Kidney epithelial cell (primary cell): Measurements from ENCODE around the gene GRM5. TPM values are rescaled to one million over a fixed set of nuclear protein-coding genes. Genes with fewer than 3 reads are reported as not detected.
A peak's percentile ranks its signal among the peaks of the same experiment; 100 is the strongest.

Source experiments
- DNase-seq: peaks from one replicate; pipeline ENCODE4 v3.0.0-alpha.2; 2010; ENCODE audit warnings: low read depth
- H3K27me3 ChIP-seq: 2 replicates; pipeline ENCODE4 v1.6.0; 2011; ENCODE audit warnings: low read length; ENCODE audit not compliant: control insufficient read depth, insufficient read depth
- H3K36me3 ChIP-seq: 2 replicates; pipeline ENCODE4 v1.5.1; 2011; ENCODE audit warnings: low read length; ENCODE audit not compliant: control insufficient read depth, insufficient read depth
- H3K4me3 ChIP-seq: 2 replicates; pipeline ENCODE4 v1.5.1; 2011; ENCODE audit warnings: low read depth, mild to moderate bottlenecking, control low read depth, low read length
- CTCF ChIP-seq: IDR thresholded peaks from 2 replicates; pipeline ENCODE4 v1.5.1; 2011; ENCODE audit warnings: mild to moderate bottlenecking, moderate library complexity, low read length, control low read depth, inconsistent platforms; ENCODE audit not compliant: insufficient read depth, poor library complexity, severe bottlenecking
- total RNA-seq: library from RNA; depleted of rRNA; stranded (reverse); fragments of >200 nt; gene quantifications from 2 replicates; pipeline ENCODE4 v1.2.3, GENCODE V29; 2015

GRM5 gene
- total RNA-seq, 1 donor from 2014 or later, result 0.17 TPM

GRCh38 chr11:88555018-88555828 lies 510.6 kb downstream of the GRM5 start:
- Histone ChIP-seq H3K27me3 (no peaks in the 10 kb centered on the region), H3K4me3 (no peak overlapping the region), H3K36me3 (no peaks in the 10 kb centered on the region)
- DNase-seq, result peak; percentile 98
- no peak for TF ChIP-seq CTCF

GRCh38 chr11:88553204-88553603 lies 512.6 kb downstream of the GRM5 start:
- Histone ChIP-seq H3K36me3 (no peaks in the 10 kb centered on the region), H3K27me3 (no peaks in the 10 kb centered on the region), H3K4me3 (no peak overlapping the region)
- no peak for TF ChIP-seq CTCF
- no peak for DNase-seq

- peak; percentile 63 for TF ChIP-seq CTCF
- no peak for DNase-seq
These were observed 513.3 kb downstream of the GRM5 start for GRCh38 chr11:88552379-88553062.

GRCh38 chr11:88544656-88545280 lies 521.0 kb downstream of the GRM5 start:
- no peak for DNase-seq
- TF ChIP-seq CTCF, result no peak
- no peaks in the 10 kb centered on the region for H3K27me3 ChIP-seq
- H3K4me3 ChIP-seq, result no peak overlapping the region
- no peaks in the 10 kb centered on the region for H3K36me3 ChIP-seq

More at GRCh38 chr11:88552379-88553062, 513.3 kb downstream of the GRM5 start:
- no peaks in the 10 kb centered on the region for H3K27me3 ChIP-seq
- no peaks in the 10 kb centered on the region for H3K36me3 ChIP-seq
- no peak overlapping the region for H3K4me3 ChIP-seq

GRCh38 chr11:88543902-88544655 lies 521.7 kb downstream of the GRM5 start:
- Histone ChIP-seq H3K27me3 (no peaks in the 10 kb centered on the region), H3K36me3 (no peaks in the 10 kb centered on the region), H3K4me3 (no peak overlapping the region)
- peak; percentile 99 for TF ChIP-seq CTCF
- peak; percentile 59 for DNase-seq
